RKO (cell line): ENCODE measurements around the gene TAS1R3.
"Not testable (repeated sequence)": the region's sequence is repeated elsewhere in the genome, so short reads cannot be mapped to it uniquely, and the experiment has no call there.

Experiments used
- DNase-seq: peaks from one replicate; pipeline ENCODE4 v3.0.0-alpha.2; 2016; ENCODE audit warnings: low spot score

The TAS1R3 gene

GRCh38 chr1:1354271-1355247, 23.5 kb downstream of the TAS1R3 start:
- DNase-seq = no peak

GRCh38 chr1:1355416-1355815, 24.3 kb downstream of the TAS1R3 start:
- DNase-seq = no peak

- DNase-seq = no peak
Observed at GRCh38 chr1:1356166-1356795, 25.2 kb downstream of the TAS1R3 start.

GRCh38 chr1:1356796-1357401, 25.8 kb downstream of the TAS1R3 start:
- no peak for DNase-seq

GRCh38 chr1:1357871-1358432, 26.9 kb downstream of the TAS1R3 start:
- DNase-seq = no peak

- no peak for DNase-seq
Observed at GRCh38 chr1:1358433-1359271, 27.6 kb downstream of the TAS1R3 start, which contains the start of gene MXRA8. TSS of gene MXRA8 (minus strand) at chr1:1358555. CDS start at chr1:1358504, 51 bp downstream.

- no peak for DNase-seq
Observed at GRCh38 chr1:1359308-1359663, 28.2 kb downstream of the TAS1R3 start.

- DNase-seq = no peak
Observed at GRCh38 chr1:1359664-1360468, 28.8 kb downstream of the TAS1R3 start.

GRCh38 chr1:1360506-1361169, 29.6 kb downstream of the TAS1R3 start:
- DNase-seq = peak; percentile 62

- no peak for DNase-seq
Observed at GRCh38 chr1:1361233-1361981, 30.3 kb downstream of the TAS1R3 start.

GRCh38 chr1:1361982-1362423, 30.9 kb downstream of the TAS1R3 start:
- DNase-seq = no peak

GRCh38 chr1:1364266-1364665, 33.2 kb downstream of the TAS1R3 start:
- no peak for DNase-seq

GRCh38 chr1:1365875-1366698, 35.0 kb downstream of the TAS1R3 start:
- DNase-seq = no peak

GRCh38 chr1:1366699-1367066, 35.6 kb downstream of the TAS1R3 start:
- no peak for DNase-seq

- no peak for DNase-seq
Observed at GRCh38 chr1:1367315-1367714, 36.2 kb downstream of the TAS1R3 start.

- DNase-seq = not testable (repeated sequence)
Observed at GRCh38 chr1:1370094-1370493, 39.0 kb downstream of the TAS1R3 start.

- no peak for DNase-seq
Observed at GRCh38 chr1:1370771-1371300, 39.8 kb downstream of the TAS1R3 start.

- no peak for DNase-seq
Observed at GRCh38 chr1:1371364-1371745, 40.3 kb downstream of the TAS1R3 start.
